Prostate gland (tissue), 2 donors: ENCODE measurements around the gene MEGF9. TPM values are rescaled to one million over a fixed set of nuclear protein-coding genes. Genes with fewer than 3 reads are reported as not detected.

Experiments
- DNase-seq: peaks from one replicate; pipeline ENCODE4 v3.0.0-alpha.2; 2019; ENCODE audit warnings: low spot score
- H3K27ac ChIP-seq, 2 donors: fragments of 200-600 bp; sonication (generic); 2 replicates each; pipeline ENCODE4 v1.5.1; 2017 to 2019
- H3K27me3 ChIP-seq: fragments of 200-600 bp; sonication (generic); replicated peaks from 2 replicates; pipeline ENCODE4 v1.5.1; 2019; ENCODE audit not compliant: insufficient read depth
- H3K36me3 ChIP-seq, 2 donors: fragments of 200-600 bp; sonication (generic); 1 replicate in 1 of 2; 2 replicates in 1 of 2; pipeline versions ENCODE4 v1.5.1 to v1.8.1; 2017 to 2019
- H3K4me1 ChIP-seq: fragments of 200-600 bp; sonication (generic); replicated peaks from 2 replicates; pipeline ENCODE4 v1.5.1; 2019
- H3K4me3 ChIP-seq, 2 donors: fragments of 200-600 bp; sonication (generic); 2 replicates each; pipeline ENCODE4 v1.5.1; 2017 to 2019
- H3K9me3 ChIP-seq: fragments of 200-600 bp; sonication (generic); 2 replicates; pipeline ENCODE4 v1.5.1; 2017
- CTCF ChIP-seq, 4 experiments: fragments of 200-600 bp in 2 of 4; fragments of 450-650 bp in 2 of 4; sonication (generic) in 2 of 4; IDR thresholded peaks; 1 replicate in 3 of 4; 2 replicates in 1 of 4; pipeline ENCODE4 v1.5.1; 2016 to 2019; ENCODE audit warnings: antibody characterized with exemption in 4 of 4, mild to moderate bottlenecking in 2 of 4, moderate library complexity in 2 of 4
- POLR2A ChIP-seq: fragments of 450-650 bp; IDR thresholded peaks from one replicate; pipeline ENCODE4 v1.6.1; 2016; ENCODE audit warnings: antibody characterized with exemption, mild to moderate bottlenecking
- POLR2AphosphoS5 ChIP-seq: sonication (generic); formaldehyde crosslinking; IDR thresholded peaks from one replicate; pipeline ENCODE4 v1.6.1; 2017; ENCODE audit warnings: antibody characterized with exemption
- WGBS: methylation state at CpG from one replicate; pipeline ENCODE4 v1.1.5; 2018; 5-methylcytosine and 5-hydroxymethylcytosine counted together
- intact Hi-C: fragments of 100-400 bp; cut with DNase I; formaldehyde crosslinking; loops from one replicate; pipeline ENCODE4 v1.14.2; 2022
- total RNA-seq, 2 donors: library from RNA; depleted of rRNA; stranded (reverse); fragments of >200 nt; gene quantifications; one replicate each; pipeline ENCODE4 v1.1.0, GENCODE V29; 2016

The MEGF9 gene
- total RNA-seq, 2 donors from 2014 or later, result 12.0 to 25.3 TPM

DNA sequence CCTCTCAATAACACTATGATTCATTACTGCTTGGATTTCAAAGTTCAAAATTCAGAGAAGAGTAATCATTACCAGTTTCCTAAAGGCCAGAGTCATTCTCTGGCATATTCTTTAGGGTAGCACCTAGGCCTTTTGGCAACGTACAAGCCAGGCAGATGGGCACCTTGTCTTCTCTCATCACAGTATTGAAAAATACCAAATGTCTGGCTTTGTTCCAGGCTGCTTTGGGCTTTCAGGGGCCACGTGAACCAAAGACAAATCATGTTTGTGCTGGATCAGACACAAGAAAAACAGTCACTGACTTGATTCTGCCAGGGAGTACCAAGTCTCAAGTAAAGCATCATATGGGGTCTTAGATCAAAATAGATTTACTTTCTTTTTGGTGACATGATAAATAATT lies 15.5 kb downstream of the MEGF9 start:
- Histone ChIP-seq H3K4me3 (no peak overlapping the region), H3K36me3 (no peaks in the 10 kb centered on the region), H3K27ac (no peak overlapping the region), H3K27me3 (no peaks in the 10 kb centered on the region), H3K4me1 (no peaks in the 10 kb centered on the region), H3K9me3 (no peaks in the 10 kb centered on the region)
- TF ChIP-seq POLR2AphosphoS5 (no peak), POLR2A (no peak)
- 36% methylated on average over 2 of the region's 2 CpGs for WGBS
- no peak for DNase-seq
- intact Hi-C loops, result no loop called here

GRCh38 chr9:120697448-120697847 lies 16.8 kb downstream of the MEGF9 start:
- no peak for DNase-seq
- 93% methylated on average over 2 of the region's 2 CpGs for WGBS
- H3K4me3 ChIP-seq, result no peak overlapping the region
- intact Hi-C loops, result no loop called here
- TF ChIP-seq POLR2A (no peak), POLR2AphosphoS5 (no peak), CTCF (IDR thresholded peaks at IDR 0.05) (no peak)
- H3K27me3 ChIP-seq, result no peaks in the 10 kb centered on the region
- H3K36me3 ChIP-seq, result no peaks in the 10 kb centered on the region
- no peaks in the 10 kb centered on the region for H3K4me1 ChIP-seq
- H3K27ac ChIP-seq, result no peak overlapping the region
- no peaks in the 10 kb centered on the region for H3K9me3 ChIP-seq

GRCh38 chr9:120696551-120697230 lies 17.6 kb downstream of the MEGF9 start:
- TF ChIP-seq POLR2A (no peak), POLR2AphosphoS5 (no peak), CTCF (IDR thresholded peaks at IDR 0.05) (no peak)
- 64% methylated on average over 3 of the region's 3 CpGs for WGBS

GRCh38 chr9:120694559-120694958 lies 19.7 kb downstream of the MEGF9 start:
- TF ChIP-seq POLR2A, result no peak
- no peak for TF ChIP-seq CTCF (IDR thresholded peaks at IDR 0.05)
- TF ChIP-seq POLR2AphosphoS5, result no peak

More at GRCh38 chr9:120696551-120697230, 17.6 kb downstream of the MEGF9 start:
- Histone ChIP-seq H3K4me3 (no peak overlapping the region), H3K9me3 (no peaks in the 10 kb centered on the region), H3K36me3 (no peaks in the 10 kb centered on the region), H3K4me1 (no peaks in the 10 kb centered on the region), H3K27me3 (no peaks in the 10 kb centered on the region), H3K27ac (no peak overlapping the region)
- intact Hi-C loops, result no loop called here
- DNase-seq, result no peak

DNA sequence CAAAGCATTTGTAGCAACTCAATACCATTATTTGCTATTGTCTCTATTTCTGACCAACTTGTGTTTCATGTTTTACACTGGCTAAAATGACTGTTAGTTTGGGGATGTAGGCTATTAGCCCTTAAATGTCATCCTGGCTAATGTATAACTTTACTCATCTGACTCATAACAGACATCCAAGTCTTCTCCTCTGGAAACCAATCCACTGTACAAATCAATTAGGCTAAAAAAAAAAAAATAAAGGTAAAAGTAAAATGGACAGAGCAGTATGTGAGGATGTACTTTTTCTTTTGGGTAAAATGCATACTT lies 20.6 kb downstream of the MEGF9 start:
- Histone ChIP-seq H3K4me1 (no peaks in the 10 kb centered on the region), H3K27me3 (no peaks in the 10 kb centered on the region), H3K36me3 (no peaks in the 10 kb centered on the region), H3K27ac (no peak overlapping the region), H3K4me3 (no peak overlapping the region), H3K9me3 (no peaks in the 10 kb centered on the region)
- intact Hi-C loops, result no loop called here
- DNase-seq, result no peak
- TF ChIP-seq POLR2AphosphoS5 (no peak), POLR2A (no peak), CTCF (IDR thresholded peaks at IDR 0.05) (no peak)

More at GRCh38 chr9:120694559-120694958, 19.7 kb downstream of the MEGF9 start:
- no peak overlapping the region for H3K4me3 ChIP-seq
- DNase-seq, result no peak
- intact Hi-C loops, result no loop called here
- H3K27ac ChIP-seq, result no peak overlapping the region
- no peaks in the 10 kb centered on the region for H3K9me3 ChIP-seq
- H3K4me1 ChIP-seq, result no peaks in the 10 kb centered on the region
- no peaks in the 10 kb centered on the region for H3K27me3 ChIP-seq
- no peaks in the 10 kb centered on the region for H3K36me3 ChIP-seq
